ENCODE results near the gene ONECUT1.

Gene ONECUT1

DNA sequence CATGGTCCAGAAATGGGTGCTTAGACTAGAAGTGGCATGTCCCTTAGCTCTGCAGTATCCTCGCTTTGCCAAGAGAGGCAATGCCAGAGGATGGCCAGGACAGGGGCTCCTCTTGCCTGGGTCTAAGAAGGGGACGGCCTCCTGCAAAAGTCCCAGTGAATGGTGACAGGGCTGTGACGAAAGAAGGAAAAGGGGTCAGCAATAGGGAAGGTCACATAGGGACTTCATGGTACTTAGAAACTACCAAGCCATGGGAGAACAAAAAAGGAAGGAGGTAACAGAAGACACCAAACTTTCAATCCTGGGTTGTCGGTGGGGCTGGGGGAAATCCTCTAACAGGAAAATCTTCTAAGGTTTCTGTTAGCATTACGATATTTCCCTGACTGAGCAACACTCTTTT, 74.7 kb downstream of the ONECUT1 start:
- Histone ChIP-seq H3K4me3 (ENCODE audit: low read length) (no peak overlapping the region), H3K9me3 (ENCODE audit: control insufficient read depth, low read length) (no peaks in the 10 kb centered on the region), H3K27me3 (ENCODE audit: control insufficient read depth, insufficient read depth, low read length) (peaks cover 3% of the 10 kb centered on the region), H3K9ac (ENCODE audit: low read length) (no peak overlapping the region), H3K4me1 (ENCODE audit: control insufficient read depth, insufficient read depth, low read length) (no peaks in the 10 kb centered on the region), H3K36me3 (ENCODE audit: control insufficient read depth, insufficient read depth, low read length) (no peaks in the 10 kb centered on the region)

GRCh38 chr15:52714968-52715367, 75.2 kb downstream of the ONECUT1 start:
- Histone ChIP-seq H3K36me3 (ENCODE audit: control insufficient read depth, insufficient read depth, low read length) (no peaks in the 10 kb centered on the region), H3K4me3 (ENCODE audit: low read length) (no peak overlapping the region), H3K4me1 (ENCODE audit: control insufficient read depth, insufficient read depth, low read length) (no peaks in the 10 kb centered on the region), H3K9me3 (ENCODE audit: control insufficient read depth, low read length) (no peaks in the 10 kb centered on the region), H3K9ac (ENCODE audit: low read length) (no peak overlapping the region), H3K27me3 (ENCODE audit: control insufficient read depth, insufficient read depth, low read length) (peaks cover 3% of the 10 kb centered on the region)

- no peak overlapping the region for H3K4me3 ChIP-seq (ENCODE audit: low read length)
- no peaks in the 10 kb centered on the region for H3K36me3 ChIP-seq (ENCODE audit: control insufficient read depth, insufficient read depth, low read length)
- H3K27me3 ChIP-seq (ENCODE audit: control insufficient read depth, insufficient read depth, low read length) = no peaks in the 10 kb centered on the region
- no peak overlapping the region for H3K9ac ChIP-seq (ENCODE audit: low read length)
- no peaks in the 10 kb centered on the region for H3K4me1 ChIP-seq (ENCODE audit: control insufficient read depth, insufficient read depth, low read length)
- H3K9me3 ChIP-seq (ENCODE audit: control insufficient read depth, low read length) = no peaks in the 10 kb centered on the region
Measured at GRCh38 chr15:52710708-52711389, 79.3 kb downstream of the ONECUT1 start.

DNA sequence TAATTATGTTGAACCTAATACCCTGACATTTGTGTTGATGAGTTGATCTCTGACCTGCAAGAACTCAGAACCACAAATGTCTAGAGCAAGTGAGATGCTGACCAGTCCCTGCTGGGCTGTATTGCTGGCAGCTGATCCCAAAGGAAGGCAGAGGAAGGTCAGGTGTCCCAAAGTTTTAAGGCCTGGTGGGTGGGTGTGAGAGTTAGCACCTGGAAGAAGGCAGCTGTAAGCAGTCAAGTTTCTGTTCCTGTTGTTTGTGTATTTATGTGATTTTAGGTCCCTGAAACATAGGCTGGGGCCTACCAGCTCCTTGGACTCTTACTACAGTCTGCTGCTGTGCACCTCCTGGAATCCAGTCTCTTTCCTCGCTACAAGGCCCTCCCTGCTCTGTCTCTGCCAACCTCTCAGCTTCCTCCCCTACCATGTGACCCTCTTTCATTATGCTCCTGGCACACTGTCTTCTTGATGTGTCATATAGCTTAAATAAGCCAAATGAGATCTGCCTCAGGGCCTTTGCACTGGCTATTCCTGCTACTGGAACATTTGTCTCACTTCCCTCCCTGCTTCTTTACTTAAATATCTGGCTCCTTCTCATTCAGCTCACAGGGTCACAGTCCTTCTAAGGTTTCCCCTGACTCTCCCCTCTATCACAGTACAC, 80.0 kb downstream of the ONECUT1 start:
- Histone ChIP-seq H3K9ac (ENCODE audit: low read length) (no peak overlapping the region), H3K36me3 (ENCODE audit: control insufficient read depth, insufficient read depth, low read length) (no peaks in the 10 kb centered on the region), H3K4me3 (ENCODE audit: low read length) (no peak overlapping the region)

GRCh38 chr15:52709187-52709981, 80.8 kb downstream of the ONECUT1 start:
- no peaks in the 10 kb centered on the region for H3K4me1 ChIP-seq (ENCODE audit: control insufficient read depth, insufficient read depth, low read length)
- H3K27me3 ChIP-seq (ENCODE audit: control insufficient read depth, insufficient read depth, low read length) = no peaks in the 10 kb centered on the region
- no peak overlapping the region for H3K9ac ChIP-seq (ENCODE audit: low read length)
- H3K4me3 ChIP-seq (ENCODE audit: low read length) = no peak overlapping the region
- H3K36me3 ChIP-seq (ENCODE audit: control insufficient read depth, insufficient read depth, low read length) = no peaks in the 10 kb centered on the region
- no peaks in the 10 kb centered on the region for H3K9me3 ChIP-seq (ENCODE audit: control insufficient read depth, low read length)

More for the DNA sequence above, 80.0 kb downstream of the ONECUT1 start:
- H3K27me3 ChIP-seq (ENCODE audit: control insufficient read depth, insufficient read depth, low read length) = no peaks in the 10 kb centered on the region
- no peaks in the 10 kb centered on the region for H3K4me1 ChIP-seq (ENCODE audit: control insufficient read depth, insufficient read depth, low read length)
- H3K9me3 ChIP-seq (ENCODE audit: control insufficient read depth, low read length) = no peaks in the 10 kb centered on the region

Data from mucosa of stomach (tissue), 1 donor.